K562 (cell line): Measurements from ENCODE around the gene HOXB6. TPM values are rescaled to one million over a fixed set of nuclear protein-coding genes. Genes with fewer than 3 reads are reported as not detected.

ENCODE experiments used
- FOXK2 ChIP-seq, 2 experiments: fragments of 450-650 bp; IDR thresholded peaks in 1 of 2; conservative IDR thresholded peaks in 1 of 2; 2 replicates each; pipeline ENCODE4 v1.6.1; 2016; ENCODE audit warnings: low read depth in 2 of 2, mild to moderate bottlenecking in 1 of 2
- KDM5B ChIP-seq: fragments of 200-600 bp; sonication (generic); IDR thresholded peaks from 2 replicates; pipeline ENCODE4 v1.6.1; 2012; ENCODE audit warnings: low read depth, mild to moderate bottlenecking, moderate library complexity, low read length, control low read depth, inconsistent platforms; ENCODE audit not compliant: insufficient replicate concordance
- polyA plus RNA-seq, 8 experiments: library from polyadenylated mRNA; depleted of rRNA in 4 of 8; stranded (reverse) in 5 of 8; unstranded in 3 of 8; fragments of >200 nt; fragmentation: Nextera tagmentation in 2 of 8; fragmentation: Illumina TruSeq in 1 of 8; extraction: Ambion mirVana in 2 of 8; extraction: Trizol in 1 of 8; gene quantifications; 2 replicates each; pipeline versions ENCODE4 v1.2.1 to v1.2.3, GENCODE V29; 2011 to 2014; ENCODE audit warnings: inconsistent platforms in 1 of 8, missing spikeins in 1 of 8
- total RNA-seq, 7 experiments: library from RNA; depleted of rRNA in 6 of 7; stranded (reverse); fragments of >200 nt in 6 of 7; fragmentation: Illumina TruSeq in 2 of 7; extraction: Trizol in 2 of 7; gene quantifications; 2 replicates each; pipeline versions ENCODE4 v1.2.1 to v1.2.3, GENCODE V29; 2011 to 2021; ENCODE audit warnings: low replicate concordance in 1 of 7
- TF ChIP-seq, protein P1 (sequence below): fragments of 450-650 bp; IDR thresholded peaks from 2 replicates; pipeline ENCODE4 v1.6.1; 2016; ENCODE audit warnings: mild to moderate bottlenecking, moderate library complexity

Gene HOXB6
- total and polyA plus RNA-seq, 9 of the 15 experiments (the other 6 are each of a cell fraction or from before 2014, with no cell fraction given): 1.2 to 14.8 (median 4.9) TPM

DNA sequence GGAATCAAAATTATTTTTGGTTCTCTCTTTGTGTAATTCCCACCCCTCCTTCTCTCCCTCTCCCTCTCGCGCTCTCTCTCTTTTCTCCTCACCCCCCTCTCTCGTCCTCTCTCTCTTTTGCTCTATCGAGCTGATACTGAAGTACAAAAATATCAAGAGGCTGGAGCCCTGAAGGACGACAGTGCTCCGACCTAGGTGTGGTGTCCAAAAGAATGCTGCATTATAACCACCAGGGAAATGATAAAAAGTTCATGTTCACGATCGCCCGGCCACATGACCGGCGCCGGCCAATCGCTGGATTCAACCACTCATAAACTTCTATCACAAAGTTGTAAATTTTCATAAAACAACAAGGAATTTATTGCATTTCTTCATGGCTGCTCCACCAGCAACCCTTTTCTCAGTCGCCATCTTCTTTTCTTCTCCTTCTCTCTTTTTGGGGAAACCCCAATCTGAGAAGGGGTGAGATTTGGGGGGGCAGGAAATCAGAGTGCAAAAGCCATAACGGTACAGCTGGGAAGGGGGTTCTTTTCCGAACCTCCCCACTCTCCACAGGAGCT lies at the start of gene HOXB6 (continued):
- TF ChIP-seq, protein P1, sequence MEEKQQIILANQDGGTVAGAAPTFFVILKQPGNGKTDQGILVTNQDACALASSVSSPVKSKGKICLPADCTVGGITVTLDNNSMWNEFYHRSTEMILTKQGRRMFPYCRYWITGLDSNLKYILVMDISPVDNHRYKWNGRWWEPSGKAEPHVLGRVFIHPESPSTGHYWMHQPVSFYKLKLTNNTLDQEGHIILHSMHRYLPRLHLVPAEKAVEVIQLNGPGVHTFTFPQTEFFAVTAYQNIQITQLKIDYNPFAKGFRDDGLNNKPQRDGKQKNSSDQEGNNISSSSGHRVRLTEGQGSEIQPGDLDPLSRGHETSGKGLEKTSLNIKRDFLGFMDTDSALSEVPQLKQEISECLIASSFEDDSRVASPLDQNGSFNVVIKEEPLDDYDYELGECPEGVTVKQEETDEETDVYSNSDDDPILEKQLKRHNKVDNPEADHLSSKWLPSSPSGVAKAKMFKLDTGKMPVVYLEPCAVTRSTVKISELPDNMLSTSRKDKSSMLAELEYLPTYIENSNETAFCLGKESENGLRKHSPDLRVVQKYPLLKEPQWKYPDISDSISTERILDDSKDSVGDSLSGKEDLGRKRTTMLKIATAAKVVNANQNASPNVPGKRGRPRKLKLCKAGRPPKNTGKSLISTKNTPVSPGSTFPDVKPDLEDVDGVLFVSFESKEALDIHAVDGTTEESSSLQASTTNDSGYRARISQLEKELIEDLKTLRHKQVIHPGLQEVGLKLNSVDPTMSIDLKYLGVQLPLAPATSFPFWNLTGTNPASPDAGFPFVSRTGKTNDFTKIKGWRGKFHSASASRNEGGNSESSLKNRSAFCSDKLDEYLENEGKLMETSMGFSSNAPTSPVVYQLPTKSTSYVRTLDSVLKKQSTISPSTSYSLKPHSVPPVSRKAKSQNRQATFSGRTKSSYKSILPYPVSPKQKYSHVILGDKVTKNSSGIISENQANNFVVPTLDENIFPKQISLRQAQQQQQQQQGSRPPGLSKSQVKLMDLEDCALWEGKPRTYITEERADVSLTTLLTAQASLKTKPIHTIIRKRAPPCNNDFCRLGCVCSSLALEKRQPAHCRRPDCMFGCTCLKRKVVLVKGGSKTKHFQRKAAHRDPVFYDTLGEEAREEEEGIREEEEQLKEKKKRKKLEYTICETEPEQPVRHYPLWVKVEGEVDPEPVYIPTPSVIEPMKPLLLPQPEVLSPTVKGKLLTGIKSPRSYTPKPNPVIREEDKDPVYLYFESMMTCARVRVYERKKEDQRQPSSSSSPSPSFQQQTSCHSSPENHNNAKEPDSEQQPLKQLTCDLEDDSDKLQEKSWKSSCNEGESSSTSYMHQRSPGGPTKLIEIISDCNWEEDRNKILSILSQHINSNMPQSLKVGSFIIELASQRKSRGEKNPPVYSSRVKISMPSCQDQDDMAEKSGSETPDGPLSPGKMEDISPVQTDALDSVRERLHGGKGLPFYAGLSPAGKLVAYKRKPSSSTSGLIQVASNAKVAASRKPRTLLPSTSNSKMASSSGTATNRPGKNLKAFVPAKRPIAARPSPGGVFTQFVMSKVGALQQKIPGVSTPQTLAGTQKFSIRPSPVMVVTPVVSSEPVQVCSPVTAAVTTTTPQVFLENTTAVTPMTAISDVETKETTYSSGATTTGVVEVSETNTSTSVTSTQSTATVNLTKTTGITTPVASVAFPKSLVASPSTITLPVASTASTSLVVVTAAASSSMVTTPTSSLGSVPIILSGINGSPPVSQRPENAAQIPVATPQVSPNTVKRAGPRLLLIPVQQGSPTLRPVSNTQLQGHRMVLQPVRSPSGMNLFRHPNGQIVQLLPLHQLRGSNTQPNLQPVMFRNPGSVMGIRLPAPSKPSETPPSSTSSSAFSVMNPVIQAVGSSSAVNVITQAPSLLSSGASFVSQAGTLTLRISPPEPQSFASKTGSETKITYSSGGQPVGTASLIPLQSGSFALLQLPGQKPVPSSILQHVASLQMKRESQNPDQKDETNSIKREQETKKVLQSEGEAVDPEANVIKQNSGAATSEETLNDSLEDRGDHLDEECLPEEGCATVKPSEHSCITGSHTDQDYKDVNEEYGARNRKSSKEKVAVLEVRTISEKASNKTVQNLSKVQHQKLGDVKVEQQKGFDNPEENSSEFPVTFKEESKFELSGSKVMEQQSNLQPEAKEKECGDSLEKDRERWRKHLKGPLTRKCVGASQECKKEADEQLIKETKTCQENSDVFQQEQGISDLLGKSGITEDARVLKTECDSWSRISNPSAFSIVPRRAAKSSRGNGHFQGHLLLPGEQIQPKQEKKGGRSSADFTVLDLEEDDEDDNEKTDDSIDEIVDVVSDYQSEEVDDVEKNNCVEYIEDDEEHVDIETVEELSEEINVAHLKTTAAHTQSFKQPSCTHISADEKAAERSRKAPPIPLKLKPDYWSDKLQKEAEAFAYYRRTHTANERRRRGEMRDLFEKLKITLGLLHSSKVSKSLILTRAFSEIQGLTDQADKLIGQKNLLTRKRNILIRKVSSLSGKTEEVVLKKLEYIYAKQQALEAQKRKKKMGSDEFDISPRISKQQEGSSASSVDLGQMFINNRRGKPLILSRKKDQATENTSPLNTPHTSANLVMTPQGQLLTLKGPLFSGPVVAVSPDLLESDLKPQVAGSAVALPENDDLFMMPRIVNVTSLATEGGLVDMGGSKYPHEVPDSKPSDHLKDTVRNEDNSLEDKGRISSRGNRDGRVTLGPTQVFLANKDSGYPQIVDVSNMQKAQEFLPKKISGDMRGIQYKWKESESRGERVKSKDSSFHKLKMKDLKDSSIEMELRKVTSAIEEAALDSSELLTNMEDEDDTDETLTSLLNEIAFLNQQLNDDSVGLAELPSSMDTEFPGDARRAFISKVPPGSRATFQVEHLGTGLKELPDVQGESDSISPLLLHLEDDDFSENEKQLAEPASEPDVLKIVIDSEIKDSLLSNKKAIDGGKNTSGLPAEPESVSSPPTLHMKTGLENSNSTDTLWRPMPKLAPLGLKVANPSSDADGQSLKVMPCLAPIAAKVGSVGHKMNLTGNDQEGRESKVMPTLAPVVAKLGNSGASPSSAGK: peak; percentile 30
- peak; percentile 66 for TF ChIP-seq KDM5B
- peak in 1 of 2 experiments; percentile 55; a peak in 1 of 4 replicates for TF ChIP-seq FOXK2 (conservative IDR thresholded peaks at IDR 0.05 in 1 of 2, IDR thresholded peaks at IDR 0.05 in 1 of 2; ENCODE audit: low read depth in 2 of 2)
